IMR-90 (cell line): ENCODE results near the gene YWHAG. TPM values are rescaled to one million over a fixed set of nuclear protein-coding genes. Genes with fewer than 3 reads are reported as not detected.

Experiments
- ATAC-seq: fragments of 200-7000 bp; cut with Tn5 transposase; 2 replicates; pipeline ENCODE4 v1.9.1; 2020; ENCODE audit warnings: low read depth, mild to moderate bottlenecking, moderate library complexity
- BruUV-seq: library from RNA; stranded (reverse); fragments of 400-500 nt; replicated peaks from 2 replicates; lab custom pipeline; 2021; lab: Mats Ljungman, UMichigan
- CTCF ChIA-PET: fragments of 300-600 bp; formaldehyde crosslinking; extraction: SDS; loops from one replicate; lab custom pipeline; 2021; ENCODE audit warnings: antibody characterized with exemption; lab: Yijun Ruan, JAX
- POLR2A ChIA-PET: fragments of 300-600 bp; sonication (Branson Sonifier 250); formaldehyde crosslinking; loops from one replicate; lab custom pipeline; 2022; ENCODE audit warnings: antibody characterized with exemption; ENCODE audit not compliant: unreplicated experiment; lab: Charles Lee
- DNase-seq: peaks from one replicate; pipeline ENCODE4 v3.0.0; 2013
- H2AFZ ChIP-seq: replicated peaks from 2 replicates; pipeline ENCODE3; 2013; ENCODE audit warnings: low read length, mild to moderate bottlenecking; ENCODE audit not compliant: poor library complexity
- H2AK5ac ChIP-seq: 2 replicates; pipeline ENCODE4 v1.6.1; 2013; ENCODE audit warnings: low read depth, low read length, inconsistent platforms
- H2AK9ac ChIP-seq: replicated peaks from 2 replicates; pipeline ENCODE3; 2013; ENCODE audit warnings: mild to moderate bottlenecking, low read depth, low read length, moderate library complexity; ENCODE audit not compliant: poor library complexity
- H2BK120ac ChIP-seq: 2 replicates; pipeline ENCODE4 v1.6.1; 2013; ENCODE audit warnings: low read depth, low read length, inconsistent platforms
- H2BK15ac ChIP-seq: 3 replicates; pipeline ENCODE4 v1.6.1; 2013; ENCODE audit warnings: low read depth, low read length, inconsistent platforms
- H2BK20ac ChIP-seq: 2 replicates; pipeline ENCODE4 v1.6.1; 2013; ENCODE audit warnings: low read depth, mild to moderate bottlenecking, inconsistent platforms, low read length, moderate library complexity
- H2BK5ac ChIP-seq: 2 replicates; pipeline ENCODE4 v1.6.1; 2013; ENCODE audit warnings: mild to moderate bottlenecking, low read depth, low read length, inconsistent platforms; ENCODE audit not compliant: poor library complexity, severe bottlenecking
- H3K14ac ChIP-seq: replicated peaks from 2 replicates; pipeline ENCODE4 v1.6.1; 2013; ENCODE audit warnings: low read depth, low read length, inconsistent platforms
- H3K18ac ChIP-seq: 2 replicates; pipeline ENCODE4 v1.6.1; 2013; ENCODE audit warnings: low read depth, low read length, control low read depth
- H3K23ac ChIP-seq: 2 replicates; pipeline ENCODE4 v1.6.1; 2013; ENCODE audit warnings: low read depth, low read length, inconsistent platforms
- H3K27ac ChIP-seq: 2 replicates; pipeline ENCODE4 v1.5.1; 2013; ENCODE audit warnings: mild to moderate bottlenecking, control low read depth, low read length; ENCODE audit not compliant: insufficient read depth
- H3K27me3 ChIP-seq: 2 replicates; pipeline ENCODE4 v1.6.1; 2013; ENCODE audit warnings: low read length; ENCODE audit not compliant: control insufficient read depth, insufficient read depth
- H3K36me3 ChIP-seq: 2 replicates; pipeline ENCODE4 v1.6.1; 2013; ENCODE audit warnings: low read length, mixed read lengths; ENCODE audit not compliant: control insufficient read depth, insufficient read depth
- H3K4ac ChIP-seq: 2 replicates; pipeline ENCODE4 v1.6.1; 2013; ENCODE audit warnings: low read depth, low read length, inconsistent platforms
- H3K4me1 ChIP-seq: 2 replicates; pipeline ENCODE4 v1.6.1; 2013; ENCODE audit warnings: low read length, mixed read lengths; ENCODE audit not compliant: control insufficient read depth, insufficient read depth
- H3K4me2 ChIP-seq: 2 replicates; pipeline ENCODE4 v1.6.1; 2013; ENCODE audit warnings: low read depth, mild to moderate bottlenecking, control low read depth, low read length, moderate library complexity
- H3K4me3 ChIP-seq: 2 replicates; pipeline ENCODE4 v1.5.1; 2013; ENCODE audit warnings: low read depth, mild to moderate bottlenecking, control low read depth, low read length, moderate library complexity; ENCODE audit not compliant: insufficient read depth
- H3K56ac ChIP-seq: 2 replicates; pipeline ENCODE4 v1.6.1; 2013; ENCODE audit warnings: low read length, inconsistent platforms; ENCODE audit not compliant: insufficient read depth; ENCODE audit errors: extremely low read depth
- H3K79me1 ChIP-seq, 2 experiments: 2 replicates each; pipeline ENCODE4 v1.6.1; 2013; ENCODE audit warnings: low read length in 2 of 2, inconsistent platforms in 1 of 2, low read depth in 1 of 2
- H3K9ac ChIP-seq: 2 replicates; pipeline ENCODE4 v1.6.1; 2013; ENCODE audit warnings: low read depth, low read length, control low read depth
- H3K9me1 ChIP-seq: 2 replicates; pipeline ENCODE4 v1.6.1; 2013; ENCODE audit warnings: low read length, inconsistent platforms; ENCODE audit not compliant: insufficient read depth
- H3K9me3 ChIP-seq: 2 replicates; pipeline ENCODE4 v1.6.1; 2013; ENCODE audit warnings: low read length; ENCODE audit not compliant: control insufficient read depth, insufficient read depth
- H4K20me1 ChIP-seq: 2 replicates; pipeline ENCODE4 v1.6.1; 2013; ENCODE audit warnings: low read length, inconsistent platforms; ENCODE audit not compliant: insufficient read depth
- H4K5ac ChIP-seq: 2 replicates; pipeline ENCODE4 v1.6.1; 2013; ENCODE audit warnings: mild to moderate bottlenecking, low read depth, low read length, control low read depth
- H4K8ac ChIP-seq, 2 experiments: 2 replicates each; pipeline ENCODE4 v1.6.1; 2013; ENCODE audit warnings: low read depth in 2 of 2, low read length in 2 of 2, control low read depth in 1 of 2, inconsistent platforms in 1 of 2
- H4K91ac ChIP-seq: 2 replicates; pipeline ENCODE4 v1.6.1; 2013; ENCODE audit warnings: low read depth, low read length, inconsistent platforms; ENCODE audit not compliant: insufficient read depth
- CHD1 ChIP-seq: IDR thresholded peaks from 2 replicates; pipeline ENCODE4 v1.6.1; 2012; ENCODE audit warnings: low read depth, low read length, improper control_type of control experiment
- MXI1 ChIP-seq: IDR thresholded peaks from 2 replicates; pipeline ENCODE4 v1.6.1; 2012; ENCODE audit warnings: low read depth, mild to moderate bottlenecking, low read length, moderate library complexity, borderline replicate concordance
- NFE2L2 ChIP-seq: fragments of 150-350 bp; IDR thresholded peaks from 2 replicates; pipeline ENCODE4 v1.6.1; 2016; ENCODE audit warnings: low read depth, mild to moderate bottlenecking, low read length
- POLR2A ChIP-seq: IDR thresholded peaks from 2 replicates; pipeline ENCODE4 v1.6.1; 2012; ENCODE audit warnings: mild to moderate bottlenecking, low read depth, low read length
- RAD21 ChIP-seq: IDR thresholded peaks from 2 replicates; pipeline ENCODE4 v1.6.1; 2012; ENCODE audit warnings: low read length, improper control_type of control experiment
- USF2 ChIP-seq: fragments of 150-350 bp; IDR thresholded peaks from 2 replicates; pipeline ENCODE4 v1.6.1; 2017; ENCODE audit warnings: mild to moderate bottlenecking, antibody characterized with exemption, low read length, low read depth
- WGBS, 2 experiments: methylation state at CpG; one replicate each; pipeline versions ENCODE4 v1.1.5 to v1.1.7; 2013; ENCODE audit warnings: missing lambda C conversion rate in 2 of 2; ENCODE audit not compliant: insufficient read length in 1 of 2; ENCODE audit errors: extremely low coverage in 2 of 2; 5-methylcytosine and 5-hydroxymethylcytosine counted together
- dilution Hi-C: fragments of 300-500 bp; cut with HindIII; formaldehyde crosslinking; loops from one replicate; pipeline ENCODE4 v1.14.3; 2018; ENCODE audit warnings: low sequenced_read_pairs; ENCODE audit not compliant: unreplicated experiment
- in situ Hi-C: fragments of 300-500 bp; cut with MboI; formaldehyde crosslinking; loops from 3 replicates; pipeline ENCODE4 v1.14.3; 2019; ENCODE audit warnings: low sequenced_read_pairs, inconsistent platforms, mixed read lengths
- intact Hi-C: fragments of 100-400 bp; cut with micrococcal nuclease; formaldehyde crosslinking; loops from 2 replicates; pipeline ENCODE4 v1.10.0; 2022
- polyA plus RNA-seq, 3 experiments: library from polyadenylated mRNA; depleted of rRNA; stranded (reverse); fragments of >200 nt; gene quantifications; 2 replicates each; pipeline ENCODE4 v1.2.3, GENCODE V29; 2012; ENCODE audit warnings: low replicate concordance in 1 of 3
- total RNA-seq: library from RNA; depleted of rRNA; stranded (reverse); fragments of >200 nt; gene quantifications from 2 replicates; pipeline ENCODE4 v1.2.3, GENCODE V29; 2012
- TF ChIP-seq, protein P1 (sequence below): conservative IDR thresholded peaks from 2 replicates; pipeline ENCODE4 v1.5.1; 2012; ENCODE audit warnings: mild to moderate bottlenecking, low read depth, low read length, improper control_type of control experiment

YWHAG gene
- total and polyA plus RNA-seq, 2 of the 4 experiments (the other 2 are of a cell fraction) = 40.1 to 64.9 TPM

DNA sequence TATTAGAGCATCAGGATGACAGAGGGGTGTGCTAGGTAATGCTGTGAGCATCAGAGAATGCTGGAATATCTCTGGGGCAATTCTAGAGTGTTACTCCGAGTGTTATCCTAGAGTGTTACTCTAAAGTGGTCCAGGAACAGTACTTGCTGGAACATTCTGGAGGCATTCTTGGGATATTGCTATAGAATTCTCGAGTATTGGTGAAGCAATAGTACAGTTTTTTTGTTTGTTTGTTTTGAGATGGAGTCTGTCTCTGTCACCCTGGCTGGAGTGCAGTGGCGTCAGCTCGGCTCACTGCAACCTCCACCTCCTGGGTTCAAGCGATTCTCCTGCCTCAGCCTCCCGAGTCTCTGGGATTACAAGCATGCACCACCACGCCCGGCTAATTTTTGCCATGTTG is 38.1 kb upstream of the YWHAG start:
- Histone ChIP-seq H2BK20ac (no peak overlapping the region), H2BK5ac (no peak overlapping the region), H2AFZ (no peak overlapping the region), H3K9me1 (peaks cover 11% of the 10 kb centered on the region), H3K18ac (no peak overlapping the region), H3K4me1 (peaks cover 13% of the 10 kb centered on the region), H3K14ac (no peak overlapping the region), H3K36me3 (no peaks in the 10 kb centered on the region), H2AK5ac (no peak overlapping the region), H3K79me1 (peaks cover 0 to 5% of the 10 kb centered on the region in 2 experiments; a peak in 1 of 4 replicates), H3K56ac (no peak overlapping the region), H3K27ac (no peak overlapping the region), H3K27me3 (no peaks in the 10 kb centered on the region; the same call in 1 of the 2 replicates), H2AK9ac (no peak overlapping the region), H2BK15ac (no peak overlapping the region), H4K91ac (no peak overlapping the region), H3K4me3 (no peak overlapping the region), H3K4me2 (no peak overlapping the region), H3K9me3 (no peaks in the 10 kb centered on the region), H4K5ac (no peak overlapping the region), H4K8ac (no peak overlapping the region), H3K23ac (no peak overlapping the region), H2BK120ac (no peak overlapping the region), H3K4ac (no peak overlapping the region), H3K9ac (no peak overlapping the region), H4K20me1 (no peaks in the 10 kb centered on the region)
- intact Hi-C loops (no loop called here), in situ Hi-C loops (no loop called here), dilution Hi-C loops (no loop called here)
- ChIA-PET POLR2A (no interaction called here), CTCF (no interaction called here)
- ATAC-seq (no peak), DNase-seq (no peak)
- 81% methylated on average over 6 of the region's 8 CpGs; no CpG with 5 or more reads in 1 of the 2 experiments for WGBS, 2 experiments
- TF ChIP-seq CHD1 (no peak), POLR2A (no peak), MXI1 (no peak), USF2 (no peak), NFE2L2 (no peak), RAD21 (no peak)
- TF ChIP-seq, protein P1, sequence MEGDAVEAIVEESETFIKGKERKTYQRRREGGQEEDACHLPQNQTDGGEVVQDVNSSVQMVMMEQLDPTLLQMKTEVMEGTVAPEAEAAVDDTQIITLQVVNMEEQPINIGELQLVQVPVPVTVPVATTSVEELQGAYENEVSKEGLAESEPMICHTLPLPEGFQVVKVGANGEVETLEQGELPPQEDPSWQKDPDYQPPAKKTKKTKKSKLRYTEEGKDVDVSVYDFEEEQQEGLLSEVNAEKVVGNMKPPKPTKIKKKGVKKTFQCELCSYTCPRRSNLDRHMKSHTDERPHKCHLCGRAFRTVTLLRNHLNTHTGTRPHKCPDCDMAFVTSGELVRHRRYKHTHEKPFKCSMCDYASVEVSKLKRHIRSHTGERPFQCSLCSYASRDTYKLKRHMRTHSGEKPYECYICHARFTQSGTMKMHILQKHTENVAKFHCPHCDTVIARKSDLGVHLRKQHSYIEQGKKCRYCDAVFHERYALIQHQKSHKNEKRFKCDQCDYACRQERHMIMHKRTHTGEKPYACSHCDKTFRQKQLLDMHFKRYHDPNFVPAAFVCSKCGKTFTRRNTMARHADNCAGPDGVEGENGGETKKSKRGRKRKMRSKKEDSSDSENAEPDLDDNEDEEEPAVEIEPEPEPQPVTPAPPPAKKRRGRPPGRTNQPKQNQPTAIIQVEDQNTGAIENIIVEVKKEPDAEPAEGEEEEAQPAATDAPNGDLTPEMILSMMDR = no peak
- BruUV-seq = no TSS peak
